Activated gamma-delta T cell (primary cell): Measurements from ENCODE around the gene PDE8A.
A peak's percentile ranks its signal among the peaks of the same experiment; 100 is the strongest.

Source experiments
- DNase-seq: peaks from one replicate; lab custom pipeline; 2025; lab: John Stamatoyannopoulos, UW
- total RNA-seq, 2 donors: gene quantifications; one replicate each; lab custom pipeline; 2026; lab: John Stamatoyannopoulos, UW

PDE8A gene
- 54.0 to 74.4 reads per million in 2 donors for total RNA-seq

GRCh38 chr15:84981711-84982300 is at the start of gene PDE8A:
PDE8A (plus strand) TSS chr15:84981856; CDS start chr15:84982163, 307 bp downstream.
- peak; percentile 62 for DNase-seq

GRCh38 chr15:84934942-84935729 is 46.5 kb upstream of the PDE8A start:
- no peak for DNase-seq

GRCh38 chr15:84937144-84937543 is 44.5 kb upstream of the PDE8A start:
- DNase-seq = no peak

- no peak for DNase-seq
Measured at GRCh38 chr15:84938726-84939125, 42.9 kb upstream of the PDE8A start.

- DNase-seq = no peak
Measured at GRCh38 chr15:84940399-84940798, 41.3 kb upstream of the PDE8A start.

GRCh38 chr15:84942456-84942855 is 39.2 kb upstream of the PDE8A start:
- no peak for DNase-seq

- DNase-seq = no peak
Measured at GRCh38 chr15:84944311-84944710, 37.3 kb upstream of the PDE8A start.

- no peak for DNase-seq
Measured at GRCh38 chr15:84944861-84945260, 36.8 kb upstream of the PDE8A start.

- DNase-seq = no peak
Measured at GRCh38 chr15:84946772-84947489, 34.7 kb upstream of the PDE8A start.

- DNase-seq = no peak
Measured at GRCh38 chr15:84947947-84948830, 33.5 kb upstream of the PDE8A start.

GRCh38 chr15:84949043-84949442 is 32.6 kb upstream of the PDE8A start:
- DNase-seq = no peak

GRCh38 chr15:84949845-84950569 is 31.6 kb upstream of the PDE8A start:
- DNase-seq = no peak

- DNase-seq = no peak
Measured at GRCh38 chr15:84950570-84951111, 31.0 kb upstream of the PDE8A start.

GRCh38 chr15:84951736-84952135 is 29.9 kb upstream of the PDE8A start:
- DNase-seq = no peak

- DNase-seq = no peak
Measured at GRCh38 chr15:84953136-84953535, 28.5 kb upstream of the PDE8A start.

- no peak for DNase-seq
Measured at GRCh38 chr15:84953726-84954125, 27.9 kb upstream of the PDE8A start.

GRCh38 chr15:84955089-84955848 is 26.4 kb upstream of the PDE8A start:
- no peak for DNase-seq

GRCh38 chr15:84956199-84956598 is 25.5 kb upstream of the PDE8A start:
- DNase-seq = no peak

- no peak for DNase-seq
Measured at GRCh38 chr15:84960391-84961113, 21.1 kb upstream of the PDE8A start.

- DNase-seq = no peak
Measured at GRCh38 chr15:84961114-84961452, 20.6 kb upstream of the PDE8A start.
